ENCODE data around the gene DDX51. TPM values are rescaled to one million over a fixed set of nuclear protein-coding genes. Genes with fewer than 3 reads are reported as not detected.

The DDX51 gene
- total and polyA plus RNA-seq, 2 of the 13 experiments (the other 11 are each of a cell fraction or from before 2014, with no cell fraction given): 10.1 TPM

- TF ChIP-seq SNAPC4 (CRISPR knock-in tag; IDR thresholded peaks at IDR 0.05) (no peak), ZSCAN22 (CRISPR knock-in tag; IDR thresholded peaks at IDR 0.05) (no peak), PBX3 (CRISPR knock-in tag; IDR thresholded peaks at IDR 0.05; ENCODE audit: borderline replicate concordance) (no peak), ZNF879 (CRISPR knock-in tag; IDR thresholded peaks at IDR 0.05) (no peak), ZFP90 (CRISPR knock-in tag; IDR thresholded peaks at IDR 0.05; ENCODE audit: borderline replicate concordance) (peak; percentile 64; the same call in 1 of the 2 replicates), ZNF850 (CRISPR knock-in tag; conservative IDR thresholded peaks at IDR 0.05) (no peak), BRCA1 (CRISPR knock-in tag; IDR thresholded peaks at IDR 0.05) (no peak; the same call in 1 of the 2 replicates), ZNF280D (CRISPR knock-in tag; IDR thresholded peaks at IDR 0.05) (no peak), NFRKB (IDR thresholded peaks at IDR 0.05) (no peak), ZNF101 (CRISPR knock-in tag; IDR thresholded peaks at IDR 0.05; ENCODE audit: borderline replicate concordance, low read depth) (0 out of 2 replicates have a peak, but pooled peaks have one; percentile 38), ZNF773 (CRISPR knock-in tag; IDR thresholded peaks at IDR 0.05; ENCODE audit: borderline replicate concordance) (no peak), POLR2A (IDR thresholded peaks at IDR 0.05; ENCODE audit: insufficient read depth in 1 of 2, low read depth in 2 of 2, low read length in 2 of 2) (peak in 1 of 2 experiments; percentile 49; a peak in 2 of 4 replicates), ZNF121 (CRISPR knock-in tag; IDR thresholded peaks at IDR 0.05) (no peak), RARG (CRISPR knock-in tag; IDR thresholded peaks at IDR 0.05; ENCODE audit: low read depth) (no peak), ZNF326 (CRISPR knock-in tag; IDR thresholded peaks at IDR 0.05; ENCODE audit: borderline replicate concordance) (no peak), GATAD2A (CRISPR knock-in tag; IDR thresholded peaks at IDR 0.05) (peak; percentile 43; the same call in 1 of the 2 replicates)
Measured at GRCh38 chr12:132144115-132144809, at the start of gene DDX51, which contains the start of gene NOC4L (continued).
